Lung (tissue), 12 donors: Measurements from ENCODE around the gene COPA. TPM values are rescaled to one million over a fixed set of nuclear protein-coding genes. Genes with fewer than 3 reads are reported as not detected.

Experiments used
- ATAC-seq: fragments of 200-7000 bp; cut with Tn5 transposase; one replicate; pipeline ENCODE4 v1.9.1; 2020; ENCODE audit warnings: moderate number of reproducible peaks; ENCODE audit not compliant: insufficient read depth, low FRiP score
- DNase-seq, 3 donors: peaks; one replicate each; pipeline ENCODE4 v3.0.0-alpha.2; 2013 to 2017
- H3K27ac ChIP-seq, 2 donors: one replicate each; pipeline ENCODE4 v1.5.1; 2013; ENCODE audit warnings: mild to moderate bottlenecking in 2 of 2, moderate library complexity in 2 of 2, control low read depth in 1 of 2, inconsistent platforms in 1 of 2, low read depth in 1 of 2, low read length in 1 of 2
- H3K27me3 ChIP-seq, 3 donors: one replicate each; pipeline ENCODE4 v1.5.1; 2013; ENCODE audit warnings: low read length in 2 of 3; ENCODE audit not compliant: control insufficient read depth in 3 of 3, insufficient read depth in 3 of 3
- H3K36me3 ChIP-seq, 4 donors: one replicate each; pipeline ENCODE4 v1.5.1; 2013; ENCODE audit warnings: low read length in 4 of 4, mild to moderate bottlenecking in 1 of 4, moderate library complexity in 1 of 4; ENCODE audit not compliant: control insufficient read depth in 4 of 4, insufficient read depth in 4 of 4
- H3K4me1 ChIP-seq, 5 donors: one replicate each; pipeline ENCODE4 v1.5.1; 2013; ENCODE audit warnings: low read length in 5 of 5, mild to moderate bottlenecking in 2 of 5, moderate library complexity in 1 of 5; ENCODE audit not compliant: control insufficient read depth in 5 of 5, insufficient read depth in 5 of 5
- H3K4me3 ChIP-seq: one replicate; pipeline ENCODE4 v1.5.1; 2013; ENCODE audit warnings: mild to moderate bottlenecking, control low read depth, moderate library complexity
- H3K9ac ChIP-seq, 2 donors: one replicate each; pipeline ENCODE4 v1.5.1; 2013; ENCODE audit warnings: low read length in 2 of 2, control low read depth in 1 of 2; ENCODE audit not compliant: insufficient read depth in 1 of 2
- H3K9me3 ChIP-seq, 4 donors: one replicate each; pipeline ENCODE4 v1.5.1; 2013; ENCODE audit warnings: low read length in 3 of 4, mild to moderate bottlenecking in 1 of 4, moderate library complexity in 1 of 4; ENCODE audit not compliant: control insufficient read depth in 4 of 4, insufficient read depth in 3 of 4
- CTCF ChIP-seq: IDR thresholded peaks from 2 replicates; pipeline ENCODE4 v1.5.1; 2012; ENCODE audit warnings: mild to moderate bottlenecking; ENCODE audit errors: control extremely low read depth, extremely low read depth
- whole genome bisulfite sequencing, 2 donors: extraction: QIAGEN DNeasy Blood & Tissue Kit; methylation state at CpG; one replicate each; pipeline ENCODE4 v1.1.7; 2013; 5-methylcytosine and 5-hydroxymethylcytosine counted together
- polyA plus RNA-seq, 2 donors: library from polyadenylated mRNA; stranded (reverse); fragments of 200-250 nt; gene quantifications; one replicate each; pipeline ENCODE4 v1.2.1, GENCODE V29; 2013
- total RNA-seq, 2 donors: library from RNA; depleted of rRNA in 1 of 2; stranded (reverse); fragments of >200 nt in 1 of 2; gene quantifications; one replicate each; pipeline ENCODE4 v1.2.1, GENCODE V29; 2014 to 2021
- donor health status: control.
- donor health status: control.
- donor health status: Bipolar disorder and iron deficiency.
- donor health status: healthy.
- donor health status: DM: yes; HTN: yes; CAD: no.

COPA gene
- total and polyA plus RNA-seq, 4 donors: 64.6 to 159 (median 125) TPM

- Histone ChIP-seq H3K4me1 (peaks cover 0 to 5% (median 0%) of the 10 kb centered on the region in 5 donors), H3K4me3 (no peak overlapping the region), H3K27ac (no peak overlapping the region), H3K36me3 (no peaks in the 10 kb centered on the region), H3K9me3 (no peaks in the 10 kb centered on the region), H3K9ac (no peak overlapping the region), H3K27me3 (no peaks in the 10 kb centered on the region)
- WGBS, 2 donors: 86 to 88% methylated on average over 9 to 10 of the region's 10 CpGs
- no peak for ATAC-seq
- no peak for DNase-seq
- TF ChIP-seq CTCF: no peak
Measured at GRCh38 chr1:160267284-160267991, 75.6 kb downstream of the COPA start.

GRCh38 chr1:160264795-160265307, 78.2 kb downstream of the COPA start:
- DNase-seq (no peak), ATAC-seq (no peak)
- no peaks in the 10 kb centered on the region for H3K9me3 ChIP-seq
- peaks cover 0 to 5% (median 2%) of the 10 kb centered on the region in 4 donors for H3K36me3 ChIP-seq
- H3K27ac ChIP-seq: no peak overlapping the region
- no peak overlapping the region for H3K4me3 ChIP-seq
- H3K9ac ChIP-seq: no peak overlapping the region
- TF ChIP-seq CTCF: no peak
- H3K4me1 ChIP-seq: peaks cover 0 to 22% (median 6%) of the 10 kb centered on the region in 5 donors
- whole genome bisulfite sequencing, 2 donors: 89 to 92% methylated on average over 4 of the region's 4 CpGs
- H3K27me3 ChIP-seq: no peaks in the 10 kb centered on the region

DNA sequence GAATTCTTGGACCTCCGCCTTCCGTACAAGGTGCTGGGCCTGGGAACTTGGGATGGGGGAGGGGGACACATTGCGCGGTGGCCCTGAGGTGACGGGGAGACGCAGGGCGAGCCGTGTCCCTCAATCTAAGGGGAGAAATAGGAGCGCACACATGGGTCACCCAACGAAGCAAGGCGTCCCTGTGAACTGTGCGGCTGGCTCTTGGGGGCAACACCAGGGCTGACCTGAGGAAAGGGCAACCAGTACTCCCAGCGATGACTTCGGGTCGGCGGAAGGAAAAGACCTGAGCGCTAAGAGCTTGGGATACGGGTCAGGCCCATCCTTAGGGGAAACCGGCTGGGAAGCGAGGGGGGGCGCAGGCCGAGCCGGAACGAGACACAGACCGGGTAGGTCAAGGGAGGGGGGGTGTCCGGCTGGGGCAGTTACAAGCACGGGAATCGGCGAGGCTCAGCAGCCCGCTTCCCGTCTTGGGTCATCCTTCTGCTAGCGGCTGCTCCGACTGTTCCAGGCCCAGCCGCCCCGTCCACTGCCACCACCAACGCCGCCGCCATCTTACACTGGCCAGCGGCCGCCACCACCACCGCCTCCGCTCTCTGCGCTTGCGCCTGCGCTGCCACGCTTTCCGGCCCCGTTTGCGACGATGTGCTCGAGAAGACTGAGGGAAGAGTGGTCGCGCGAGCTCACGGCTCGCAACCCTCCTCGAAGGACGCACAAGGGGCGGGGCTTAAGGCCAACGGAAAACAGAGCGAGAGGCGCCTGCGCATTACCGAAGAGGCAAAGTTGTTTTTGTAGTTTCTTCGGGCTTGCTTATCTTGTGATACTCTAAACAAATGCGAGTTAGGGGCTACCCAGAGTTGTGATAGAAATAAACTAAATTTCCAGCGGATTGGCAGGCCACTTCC, 80.9 kb downstream of the COPA start, which contains the start of gene DCAF8:
TSS of gene DCAF8 (minus strand) at position 657 of the 902 bp plus-strand sequence. CDS start 18,541 bp downstream, outside the sequence.
- peak within 1 kb of the TSS; percentile 99 for H3K4me3 ChIP-seq
- DNase-seq: peak; percentile 99 to 100 (median 99)
- peak within 1 kb of the TSS; percentile 98 to 100 for H3K27ac ChIP-seq
- H3K9me3 ChIP-seq: no peaks in the 10 kb centered on the region
- ATAC-seq: peak; percentile 99
- peak within 1 kb of the TSS; percentile 97 to 100 for H3K9ac ChIP-seq
- H3K27me3 ChIP-seq: no peaks in the 10 kb centered on the region
- WGBS, 2 donors: 0 to 1% methylated on average over 53 to 67 of the region's 67 CpGs
- H3K36me3 ChIP-seq: peaks cover 0 to 9% (median 2%) of the 10 kb centered on the region in 4 donors
- TF ChIP-seq CTCF: no peak
- peaks cover 0 to 34% (median 18%) of the 10 kb centered on the region in 5 donors for H3K4me1 ChIP-seq
